Subcutaneous adipose tissue (tissue), 4 donors: ENCODE measurements around the gene ADAMTSL3. TPM values are rescaled to one million over a fixed set of nuclear protein-coding genes. Genes with fewer than 3 reads are reported as not detected.

Source experiments
- small RNA-seq: library from RNA; depleted of rRNA; stranded (forward); fragments of <200 nt; gene quantifications from one replicate; pipeline ENCODE3, GENCODE V24; 2016
- total RNA-seq, 4 donors: library from RNA; depleted of rRNA; stranded (reverse); fragments of >200 nt; gene quantifications; one replicate each; pipeline ENCODE4 v1.1.0, GENCODE V29; 2016
- TF ChIP-seq, protein P1 (sequence below): fragments of 450-650 bp; IDR thresholded peaks from one replicate; pipeline ENCODE4 v1.5.1; 2016; ENCODE audit warnings: low read depth, mild to moderate bottlenecking, control low read depth, antibody characterized with exemption, moderate library complexity

ADAMTSL3 gene
- total RNA-seq, 4 donors from 2014 or later: 1.5 to 4.0 (median 2.3) TPM

DNA sequence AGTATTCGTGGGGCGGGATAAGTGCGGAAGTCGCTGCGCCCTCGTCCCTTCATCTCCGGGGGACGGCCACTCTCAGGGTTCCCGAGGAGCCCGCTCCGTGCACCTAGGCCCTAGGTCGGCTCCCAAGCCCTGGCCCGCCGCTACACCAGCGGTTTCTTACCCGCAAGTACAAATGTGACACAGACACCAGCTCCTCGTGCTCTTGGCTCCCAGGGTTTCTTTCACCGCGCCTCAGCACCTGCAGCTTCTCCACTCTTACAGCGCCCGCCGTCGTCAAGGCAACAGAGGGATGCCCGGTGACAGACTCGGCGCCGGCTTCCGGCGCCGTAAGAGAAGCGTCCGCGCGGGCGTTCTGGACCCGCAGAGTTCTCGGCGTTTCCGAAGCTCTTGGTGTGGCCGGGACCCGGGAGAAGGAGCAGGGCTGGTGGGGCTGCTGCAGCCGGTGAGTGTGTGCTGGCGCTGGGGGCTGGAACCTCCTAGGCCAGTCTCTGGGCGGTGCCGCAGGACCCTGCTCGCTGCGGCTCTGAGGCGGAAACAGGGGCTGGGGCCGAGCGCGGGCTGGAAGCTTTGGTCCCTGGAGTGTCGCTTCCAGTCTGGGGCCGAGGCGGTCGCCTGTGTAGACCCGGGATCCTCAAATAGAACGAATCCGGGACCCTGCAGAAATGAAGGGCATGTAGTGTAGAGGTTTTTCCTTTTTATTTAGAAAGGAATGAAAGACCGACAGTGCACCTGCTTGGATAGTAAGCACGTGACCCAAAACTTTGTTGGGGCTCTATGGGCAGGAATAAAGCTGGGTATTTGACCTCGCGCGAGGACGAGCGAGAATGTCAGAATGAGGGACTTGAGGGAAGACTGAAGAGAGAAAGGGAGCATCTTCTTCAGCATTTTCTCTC, 426.2 kb downstream of the ADAMTSL3 start:
- TF ChIP-seq, protein P1, sequence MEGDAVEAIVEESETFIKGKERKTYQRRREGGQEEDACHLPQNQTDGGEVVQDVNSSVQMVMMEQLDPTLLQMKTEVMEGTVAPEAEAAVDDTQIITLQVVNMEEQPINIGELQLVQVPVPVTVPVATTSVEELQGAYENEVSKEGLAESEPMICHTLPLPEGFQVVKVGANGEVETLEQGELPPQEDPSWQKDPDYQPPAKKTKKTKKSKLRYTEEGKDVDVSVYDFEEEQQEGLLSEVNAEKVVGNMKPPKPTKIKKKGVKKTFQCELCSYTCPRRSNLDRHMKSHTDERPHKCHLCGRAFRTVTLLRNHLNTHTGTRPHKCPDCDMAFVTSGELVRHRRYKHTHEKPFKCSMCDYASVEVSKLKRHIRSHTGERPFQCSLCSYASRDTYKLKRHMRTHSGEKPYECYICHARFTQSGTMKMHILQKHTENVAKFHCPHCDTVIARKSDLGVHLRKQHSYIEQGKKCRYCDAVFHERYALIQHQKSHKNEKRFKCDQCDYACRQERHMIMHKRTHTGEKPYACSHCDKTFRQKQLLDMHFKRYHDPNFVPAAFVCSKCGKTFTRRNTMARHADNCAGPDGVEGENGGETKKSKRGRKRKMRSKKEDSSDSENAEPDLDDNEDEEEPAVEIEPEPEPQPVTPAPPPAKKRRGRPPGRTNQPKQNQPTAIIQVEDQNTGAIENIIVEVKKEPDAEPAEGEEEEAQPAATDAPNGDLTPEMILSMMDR: no peak

DNA sequence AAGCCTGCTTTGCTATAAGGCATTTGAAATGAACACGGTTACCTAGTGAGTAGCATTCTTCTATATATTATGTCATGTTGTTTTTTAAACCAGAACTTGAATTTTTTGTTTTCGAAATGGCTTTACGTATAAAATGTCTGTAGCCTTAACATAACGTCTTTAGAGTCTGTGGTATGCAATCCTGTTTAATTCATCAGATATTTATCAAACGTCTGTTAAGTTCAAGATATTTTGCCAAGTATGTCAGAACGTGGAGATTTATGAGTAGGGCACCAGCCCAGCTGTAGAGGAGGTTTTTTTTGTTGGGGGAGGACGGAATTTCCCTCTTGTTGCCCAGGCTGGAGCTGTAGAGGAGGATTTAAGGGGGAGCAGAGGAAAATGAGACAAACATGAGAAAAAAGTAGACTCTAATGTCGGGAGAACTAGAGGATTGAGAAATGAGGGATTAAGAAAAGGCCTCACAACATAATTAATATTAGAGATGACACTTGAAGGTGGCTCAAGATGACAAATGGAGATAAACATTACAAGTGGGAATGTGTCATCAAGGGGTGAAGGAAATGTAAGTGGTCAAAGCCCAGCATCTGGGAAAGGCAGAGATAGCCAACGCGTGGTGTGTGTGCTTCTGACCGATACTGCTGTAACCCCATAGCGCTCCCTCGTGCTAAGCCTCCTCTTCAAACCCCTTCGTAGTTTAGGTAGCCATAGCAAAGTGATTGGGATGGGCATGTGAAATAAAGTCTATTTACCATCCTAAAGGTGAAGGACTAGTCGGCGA, 427.7 kb downstream of the ADAMTSL3 start:
- TF ChIP-seq, protein P1: no peak

DNA sequence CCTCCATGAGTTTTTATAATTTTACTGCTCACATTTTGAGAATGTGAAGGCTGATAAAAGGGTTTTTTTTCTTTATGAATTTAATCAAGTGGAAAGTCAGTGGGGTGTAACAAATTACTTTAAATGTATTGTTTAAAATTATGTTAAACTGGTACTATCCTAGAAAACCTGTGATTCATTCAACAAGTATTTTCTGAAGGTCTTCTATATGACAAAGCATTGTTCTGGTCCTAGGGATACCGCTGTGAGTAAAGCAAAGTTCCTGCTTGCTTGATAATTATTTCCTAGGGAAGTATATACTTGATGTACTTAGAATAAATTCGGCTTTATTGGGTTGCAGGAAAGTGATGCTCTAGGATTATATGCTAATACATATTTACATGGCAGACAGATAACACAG, 428.8 kb downstream of the ADAMTSL3 start:
- TF ChIP-seq, protein P1: no peak

Small RNAs within 50 kb of the gene (small RNA-seq; reads per million reads assigned to genes)
- gene RNU6-1339P (not detected), gene RNU6-401P (not detected)

Other genes with a start within 250 kb of the ADAMTSL3 start
- not detected for gene SH3GL3, start 206.8 kb upstream of the ADAMTSL3 start, total RNA-seq